ENCODE data around the gene PNO1.
"Not testable (repeated sequence)": the region's sequence is repeated elsewhere in the genome, so short reads cannot be mapped to it uniquely, and the experiment has no call there.

PNO1 gene

GRCh38 chr2:68163641-68164040 is 6.0 kb downstream of the PNO1 start:
- H3K9me3 ChIP-seq (ENCODE audit: control insufficient read depth, insufficient read depth, low read length): no peaks in the 10 kb centered on the region
- H3K27me3 ChIP-seq (ENCODE audit: control insufficient read depth, insufficient read depth, low read length): no peaks in the 10 kb centered on the region
- H3K4me1 ChIP-seq (ENCODE audit: control insufficient read depth, insufficient read depth, low read length): no peaks in the 10 kb centered on the region
- H3K9ac ChIP-seq (ENCODE audit: low read depth, low read length): no peak overlapping the region
- H3K4me3 ChIP-seq (ENCODE audit: low read depth, low read length): no peak overlapping the region
- peaks cover 27% of the 10 kb centered on the region for H3K36me3 ChIP-seq (ENCODE audit: control insufficient read depth, insufficient read depth, low read length)

- H3K9me3 ChIP-seq (ENCODE audit: control insufficient read depth, insufficient read depth, low read length): no peaks in the 10 kb centered on the region
- H3K4me3 ChIP-seq (ENCODE audit: low read depth, low read length): no peak overlapping the region
- H3K4me1 ChIP-seq (ENCODE audit: control insufficient read depth, insufficient read depth, low read length): no peaks in the 10 kb centered on the region
- H3K9ac ChIP-seq (ENCODE audit: low read depth, low read length): no peak overlapping the region
- no peaks in the 10 kb centered on the region for H3K27me3 ChIP-seq (ENCODE audit: control insufficient read depth, insufficient read depth, low read length)
- H3K36me3 ChIP-seq (ENCODE audit: control insufficient read depth, insufficient read depth, low read length): peaks cover 11% of the 10 kb centered on the region
These were observed 9.5 kb downstream of the PNO1 start for GRCh38 chr2:68167186-68167585.

DNA sequence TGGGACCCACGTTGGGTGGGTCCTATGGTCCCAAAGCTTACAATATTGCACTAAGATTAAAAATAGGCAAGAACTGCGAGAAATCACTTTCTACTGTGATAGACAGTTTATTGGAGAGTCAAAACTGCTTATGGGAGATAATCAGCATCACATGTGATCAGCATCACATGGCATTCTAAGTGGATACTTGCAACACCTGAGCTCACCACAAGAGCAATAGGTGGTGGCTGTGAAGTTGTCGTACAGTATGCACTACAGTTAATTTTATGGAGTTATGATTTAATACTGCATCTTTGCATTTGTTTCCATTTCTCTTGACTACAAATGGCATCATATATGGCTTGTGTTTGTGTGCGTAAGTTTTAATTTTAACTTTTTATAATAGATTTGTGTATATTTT is 11.6 kb downstream of the PNO1 start:
- H3K4me1 ChIP-seq (ENCODE audit: control insufficient read depth, insufficient read depth, low read length): no peaks in the 10 kb centered on the region
- H3K27me3 ChIP-seq (ENCODE audit: control insufficient read depth, insufficient read depth, low read length): no peaks in the 10 kb centered on the region
- H3K36me3 ChIP-seq (ENCODE audit: control insufficient read depth, insufficient read depth, low read length): peaks cover 5% of the 10 kb centered on the region
- H3K9me3 ChIP-seq (ENCODE audit: control insufficient read depth, insufficient read depth, low read length): no peaks in the 10 kb centered on the region
- no peak overlapping the region for H3K9ac ChIP-seq (ENCODE audit: low read depth, low read length)
- H3K4me3 ChIP-seq (ENCODE audit: low read depth, low read length): no peak overlapping the region

GRCh38 chr2:68171146-68171545 is 13.5 kb downstream of the PNO1 start:
- H3K27me3 ChIP-seq (ENCODE audit: control insufficient read depth, insufficient read depth, low read length): no peaks in the 10 kb centered on the region
- H3K4me1 ChIP-seq (ENCODE audit: control insufficient read depth, insufficient read depth, low read length): no peaks in the 10 kb centered on the region
- H3K9me3 ChIP-seq (ENCODE audit: control insufficient read depth, insufficient read depth, low read length): no peaks in the 10 kb centered on the region
- H3K36me3 ChIP-seq (ENCODE audit: control insufficient read depth, insufficient read depth, low read length): peaks cover 5% of the 10 kb centered on the region
- H3K4me3 ChIP-seq (ENCODE audit: low read depth, low read length): no peak overlapping the region
- H3K9ac ChIP-seq (ENCODE audit: low read depth, low read length): no peak overlapping the region

GRCh38 chr2:68171684-68172083 is 14.0 kb downstream of the PNO1 start:
- Histone ChIP-seq H3K9ac (ENCODE audit: low read depth, low read length) (no peak overlapping the region), H3K4me3 (ENCODE audit: low read depth, low read length) (no peak overlapping the region), H3K4me1 (ENCODE audit: control insufficient read depth, insufficient read depth, low read length) (no peaks in the 10 kb centered on the region), H3K9me3 (ENCODE audit: control insufficient read depth, insufficient read depth, low read length) (no peaks in the 10 kb centered on the region), H3K27me3 (ENCODE audit: control insufficient read depth, insufficient read depth, low read length) (no peaks in the 10 kb centered on the region), H3K36me3 (ENCODE audit: control insufficient read depth, insufficient read depth, low read length) (peaks cover 5% of the 10 kb centered on the region)

GRCh38 chr2:68172521-68172920 is 14.8 kb downstream of the PNO1 start:
- Histone ChIP-seq H3K27me3 (ENCODE audit: control insufficient read depth, insufficient read depth, low read length) (no peaks in the 10 kb centered on the region), H3K9me3 (ENCODE audit: control insufficient read depth, insufficient read depth, low read length) (no peaks in the 10 kb centered on the region), H3K36me3 (ENCODE audit: control insufficient read depth, insufficient read depth, low read length) (peaks cover 5% of the 10 kb centered on the region), H3K4me1 (ENCODE audit: control insufficient read depth, insufficient read depth, low read length) (no peaks in the 10 kb centered on the region), H3K9ac (ENCODE audit: low read depth, low read length) (no peak overlapping the region), H3K4me3 (ENCODE audit: low read depth, low read length) (no peak overlapping the region)

DNA sequence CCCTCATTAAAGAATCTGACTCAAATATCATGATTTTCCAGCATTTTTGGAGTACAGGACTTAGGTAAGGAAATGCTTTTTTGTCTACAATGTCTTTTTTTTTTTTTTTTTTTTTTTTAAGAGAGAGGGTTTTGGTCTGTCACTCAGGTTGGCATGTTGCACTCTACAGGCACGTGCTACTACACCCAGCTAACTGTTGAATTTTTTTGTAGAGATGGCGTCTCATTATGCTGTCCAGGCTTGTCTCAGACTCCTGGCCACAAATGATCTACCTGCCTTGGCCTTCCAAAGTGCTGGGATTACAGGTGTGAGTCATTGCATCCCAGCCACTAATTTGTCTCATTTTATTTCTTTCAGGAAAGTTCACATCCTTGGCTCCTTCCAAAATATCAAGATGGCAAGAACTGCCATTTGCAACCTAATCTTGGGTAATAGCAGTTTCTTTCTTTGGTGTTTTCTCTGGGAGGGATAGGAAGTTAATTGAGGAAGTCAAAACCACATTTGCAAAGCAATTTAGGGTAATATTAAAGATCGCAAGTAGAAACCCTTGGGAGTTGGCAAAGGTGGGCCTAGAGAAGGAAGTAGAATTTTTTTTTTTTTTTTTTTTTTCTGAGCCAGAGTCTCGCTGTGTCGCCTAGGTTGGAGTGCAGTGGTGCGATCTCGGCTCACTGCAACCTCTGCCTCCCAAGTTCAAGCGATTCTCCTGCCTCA is 15.5 kb downstream of the PNO1 start:
- Histone ChIP-seq H3K27me3 (ENCODE audit: control insufficient read depth, insufficient read depth, low read length) (no peaks in the 10 kb centered on the region), H3K36me3 (ENCODE audit: control insufficient read depth, insufficient read depth, low read length) (peaks cover 5% of the 10 kb centered on the region), H3K4me1 (ENCODE audit: control insufficient read depth, insufficient read depth, low read length) (no peaks in the 10 kb centered on the region), H3K9ac (ENCODE audit: low read depth, low read length) (no peak overlapping the region), H3K9me3 (ENCODE audit: control insufficient read depth, insufficient read depth, low read length) (no peaks in the 10 kb centered on the region), H3K4me3 (ENCODE audit: low read depth, low read length) (no peak overlapping the region)

DNA sequence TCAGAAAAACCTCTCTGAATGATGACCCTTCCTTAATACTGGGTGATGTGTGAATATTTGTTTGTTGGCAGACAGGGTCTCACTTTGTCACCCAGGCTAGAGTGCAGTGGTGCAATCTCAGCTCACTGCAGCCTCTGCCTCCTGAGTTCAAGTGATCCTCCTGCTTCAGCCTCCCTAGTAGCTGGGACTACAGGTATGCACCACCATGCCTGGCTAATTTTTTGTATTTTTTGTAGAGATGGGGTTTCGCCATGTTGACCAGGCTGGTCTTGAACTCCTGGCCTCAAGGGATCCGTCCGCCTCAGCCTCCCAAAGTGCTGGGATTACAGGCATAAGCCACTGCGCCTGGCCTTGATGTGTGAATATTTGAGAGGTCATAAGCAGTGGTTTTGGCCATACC is 17.5 kb downstream of the PNO1 start:
- H3K9me3 ChIP-seq (ENCODE audit: control insufficient read depth, insufficient read depth, low read length); H3K36me3 ChIP-seq (ENCODE audit: control insufficient read depth, insufficient read depth, low read length); H3K9ac ChIP-seq (ENCODE audit: low read depth, low read length); H3K4me1 ChIP-seq (ENCODE audit: control insufficient read depth, insufficient read depth, low read length); H3K27me3 ChIP-seq (ENCODE audit: control insufficient read depth, insufficient read depth, low read length); H3K4me3 ChIP-seq (ENCODE audit: low read depth, low read length): not testable (repeated sequence)

GRCh38 chr2:68176657-68177056 is 19.0 kb downstream of the PNO1 start:
- Histone ChIP-seq H3K9ac (ENCODE audit: low read depth, low read length) (no peak overlapping the region), H3K9me3 (ENCODE audit: control insufficient read depth, insufficient read depth, low read length) (no peaks in the 10 kb centered on the region), H3K4me3 (ENCODE audit: low read depth, low read length) (no peak overlapping the region), H3K4me1 (ENCODE audit: control insufficient read depth, insufficient read depth, low read length) (no peaks in the 10 kb centered on the region), H3K27me3 (ENCODE audit: control insufficient read depth, insufficient read depth, low read length) (no peaks in the 10 kb centered on the region), H3K36me3 (ENCODE audit: control insufficient read depth, insufficient read depth, low read length) (peaks cover 5% of the 10 kb centered on the region)

DNA sequence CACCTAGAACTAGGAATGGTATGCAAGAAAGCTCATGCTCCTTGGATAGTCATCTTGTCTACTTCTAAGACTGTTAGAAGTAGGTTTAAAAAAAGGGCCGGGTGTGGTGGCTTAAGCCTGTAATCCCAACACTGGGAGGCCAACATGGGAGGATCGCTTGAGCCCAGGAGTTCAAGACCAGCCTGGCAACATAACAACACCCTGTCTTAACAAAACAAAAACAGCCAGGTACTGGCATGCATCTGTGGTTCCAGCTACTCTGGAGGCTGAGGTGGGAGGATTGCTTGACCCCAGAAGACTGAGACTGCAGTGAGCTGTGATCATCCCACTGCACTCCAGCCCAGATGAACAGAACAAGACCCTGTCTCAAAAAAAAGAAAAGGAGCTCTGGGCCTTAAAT is 19.9 kb downstream of the PNO1 start:
- Histone ChIP-seq H3K9ac (ENCODE audit: low read depth, low read length) (no peak overlapping the region), H3K27me3 (ENCODE audit: control insufficient read depth, insufficient read depth, low read length) (no peaks in the 10 kb centered on the region), H3K4me3 (ENCODE audit: low read depth, low read length) (no peak overlapping the region), H3K9me3 (ENCODE audit: control insufficient read depth, insufficient read depth, low read length) (no peaks in the 10 kb centered on the region), H3K36me3 (ENCODE audit: control insufficient read depth, insufficient read depth, low read length) (peaks cover 5% of the 10 kb centered on the region), H3K4me1 (ENCODE audit: control insufficient read depth, insufficient read depth, low read length) (no peaks in the 10 kb centered on the region)

DNA sequence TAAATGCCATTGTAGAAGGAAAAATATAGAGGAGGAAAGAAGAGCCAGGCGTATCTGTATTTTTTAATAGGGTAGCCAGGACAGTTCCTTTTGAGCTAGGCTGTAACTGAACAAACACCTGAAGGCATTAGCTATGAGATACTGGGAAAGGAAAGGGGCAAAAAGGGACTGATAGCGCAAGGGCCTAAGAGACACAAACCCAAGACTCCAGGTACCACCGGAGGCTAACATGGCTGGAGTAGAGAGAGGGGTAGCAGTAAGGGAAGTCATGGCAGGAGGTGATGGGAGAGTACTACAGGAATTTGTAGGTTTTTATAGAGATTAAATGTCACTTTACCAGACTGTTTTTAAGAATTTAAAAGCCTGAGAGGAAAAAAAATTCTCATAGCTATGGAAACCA is 20.7 kb downstream of the PNO1 start:
- H3K4me3 ChIP-seq (ENCODE audit: low read depth, low read length): no peak overlapping the region
- H3K27me3 ChIP-seq (ENCODE audit: control insufficient read depth, insufficient read depth, low read length): no peaks in the 10 kb centered on the region
- no peaks in the 10 kb centered on the region for H3K4me1 ChIP-seq (ENCODE audit: control insufficient read depth, insufficient read depth, low read length)
- no peak overlapping the region for H3K9ac ChIP-seq (ENCODE audit: low read depth, low read length)
- H3K9me3 ChIP-seq (ENCODE audit: control insufficient read depth, insufficient read depth, low read length): no peaks in the 10 kb centered on the region
- peaks cover 5% of the 10 kb centered on the region for H3K36me3 ChIP-seq (ENCODE audit: control insufficient read depth, insufficient read depth, low read length)

- no peaks in the 10 kb centered on the region for H3K27me3 ChIP-seq (ENCODE audit: control insufficient read depth, insufficient read depth, low read length)
- peaks cover 10% of the 10 kb centered on the region for H3K36me3 ChIP-seq (ENCODE audit: control insufficient read depth, insufficient read depth, low read length)
These were observed 21.4 kb downstream of the PNO1 start for GRCh38 chr2:68178954-68179627.

More at GRCh38 chr2:68178954-68179627, 21.4 kb downstream of the PNO1 start:
- Histone ChIP-seq H3K4me1 (ENCODE audit: control insufficient read depth, insufficient read depth, low read length) (no peaks in the 10 kb centered on the region), H3K9ac (ENCODE audit: low read depth, low read length) (no peak overlapping the region), H3K4me3 (ENCODE audit: low read depth, low read length) (no peak overlapping the region), H3K9me3 (ENCODE audit: control insufficient read depth, insufficient read depth, low read length) (no peaks in the 10 kb centered on the region)
